ENCODE data around the gene SNU13. TPM values are rescaled to one million over a fixed set of nuclear protein-coding genes. Genes with fewer than 3 reads are reported as not detected.

Gene SNU13
- total and polyA plus RNA-seq, 2 donors (not counting 1 experiment from before 2014, with no cell fraction given), result 99.0 to 114 TPM

DNA sequence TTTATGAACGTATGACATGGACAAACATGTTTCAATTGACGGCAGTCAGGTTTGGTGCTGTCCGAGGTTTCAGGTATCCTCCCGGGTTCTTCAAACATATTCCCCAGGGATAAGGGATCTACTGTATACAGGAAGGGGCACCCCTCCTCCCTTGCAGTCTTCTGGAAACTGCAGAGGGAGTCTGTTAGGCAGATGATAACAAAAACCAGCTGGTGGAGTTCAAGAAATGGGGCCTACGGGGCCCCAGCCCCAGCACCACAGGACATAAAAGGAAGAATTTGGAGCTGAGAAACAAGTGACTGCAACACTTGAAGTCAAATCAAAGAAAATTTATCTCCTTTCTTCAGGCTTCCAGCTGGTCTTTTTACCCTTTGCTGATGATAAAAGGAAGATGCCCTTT lies 32.1 kb downstream of the SNU13 start:
- no peak overlapping the region for H3K27ac Mint-ChIP-seq
- H3K27ac ChIP-seq (ENCODE audit: low read length in 2 of 2), result no peak overlapping the region
- DNase-seq (no peak), ATAC-seq (ENCODE audit: low read depth) (no peak)
- intact Hi-C loops (cut with micrococcal nuclease), result no loop called here
- no peaks in the 10 kb centered on the region for H3K4me1 Mint-ChIP-seq
- H3K9ac ChIP-seq (ENCODE audit: low read length), result no peak overlapping the region
- H3K27me3 ChIP-seq (replicated peaks in 1 of 4; ENCODE audit: control extremely low read depth in 1 of 4, control insufficient read depth in 3 of 4, insufficient read depth in 4 of 4, low read length in 3 of 4), result no peaks in the 10 kb centered on the region
- H3K4me3 ChIP-seq (ENCODE audit: control extremely low read depth in 1 of 5, extremely low read depth in 1 of 5, insufficient read depth in 1 of 5, low read depth in 2 of 5, low read length in 4 of 5), result no peak overlapping the region
- no peaks in the 10 kb centered on the region for H3K27me3 Mint-ChIP-seq
- H3K4me3 Mint-ChIP-seq, result no peak overlapping the region
- no peaks in the 10 kb centered on the region for H3K4me1 ChIP-seq (ENCODE audit: control insufficient read depth in 2 of 2, insufficient read depth in 2 of 2, low read length in 2 of 2)
- TF ChIP-seq, protein P1, sequence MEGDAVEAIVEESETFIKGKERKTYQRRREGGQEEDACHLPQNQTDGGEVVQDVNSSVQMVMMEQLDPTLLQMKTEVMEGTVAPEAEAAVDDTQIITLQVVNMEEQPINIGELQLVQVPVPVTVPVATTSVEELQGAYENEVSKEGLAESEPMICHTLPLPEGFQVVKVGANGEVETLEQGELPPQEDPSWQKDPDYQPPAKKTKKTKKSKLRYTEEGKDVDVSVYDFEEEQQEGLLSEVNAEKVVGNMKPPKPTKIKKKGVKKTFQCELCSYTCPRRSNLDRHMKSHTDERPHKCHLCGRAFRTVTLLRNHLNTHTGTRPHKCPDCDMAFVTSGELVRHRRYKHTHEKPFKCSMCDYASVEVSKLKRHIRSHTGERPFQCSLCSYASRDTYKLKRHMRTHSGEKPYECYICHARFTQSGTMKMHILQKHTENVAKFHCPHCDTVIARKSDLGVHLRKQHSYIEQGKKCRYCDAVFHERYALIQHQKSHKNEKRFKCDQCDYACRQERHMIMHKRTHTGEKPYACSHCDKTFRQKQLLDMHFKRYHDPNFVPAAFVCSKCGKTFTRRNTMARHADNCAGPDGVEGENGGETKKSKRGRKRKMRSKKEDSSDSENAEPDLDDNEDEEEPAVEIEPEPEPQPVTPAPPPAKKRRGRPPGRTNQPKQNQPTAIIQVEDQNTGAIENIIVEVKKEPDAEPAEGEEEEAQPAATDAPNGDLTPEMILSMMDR (IDR thresholded peaks at IDR 0.05), result no peak
- TF ChIP-seq EZH2 (IDR thresholded peaks at IDR 0.05; ENCODE audit: borderline replicate concordance, insufficient read depth, low read depth, low read length, poor library complexity, severe bottlenecking), result no peak
- no peaks in the 10 kb centered on the region for H3K9me3 Mint-ChIP-seq (ENCODE audit: insufficient read depth)
- H2AFZ ChIP-seq (ENCODE audit: insufficient read depth, low read depth, low read length, poor library complexity, severe bottlenecking), result no peak overlapping the region
- POLR2A ChIA-PET, result no interaction called here
- WGBS (ENCODE audit: insufficient coverage), result no CpG with 5 or more reads among the region's 5 CpGs
- CTCF ChIA-PET, result interaction anchor here (0.6 to 1.1 kb wide), 3 partner anchors 10 to 621 kb away, joined by 3 read pairs; no protein-coding TSS in a partner anchor
- H3K4me2 ChIP-seq (replicated peaks; ENCODE audit: low read depth, low read length, poor library complexity, severe bottlenecking), result no peak overlapping the region
- H3K79me2 ChIP-seq (ENCODE audit: control insufficient read depth, insufficient read depth, low read length), result peaks cover 5% of the 10 kb centered on the region
- H3K36me3 ChIP-seq (replicated peaks in 1 of 2; ENCODE audit: control extremely low read depth in 1 of 2, control insufficient read depth in 1 of 2, extremely low read depth in 1 of 2, insufficient read depth in 2 of 2, low read length in 1 of 2), result peaks cover 5 to 90% of the 10 kb centered on the region in 2 experiments
- no peaks in the 10 kb centered on the region for H3K9me3 ChIP-seq (ENCODE audit: control extremely low read depth in 1 of 3, control insufficient read depth in 2 of 3, insufficient read depth in 1 of 3, low read length in 2 of 3)
- peaks cover 15% of the 10 kb centered on the region for H4K20me1 ChIP-seq (ENCODE audit: control insufficient read depth, insufficient read depth, low read length, poor library complexity, severe bottlenecking)

DNA sequence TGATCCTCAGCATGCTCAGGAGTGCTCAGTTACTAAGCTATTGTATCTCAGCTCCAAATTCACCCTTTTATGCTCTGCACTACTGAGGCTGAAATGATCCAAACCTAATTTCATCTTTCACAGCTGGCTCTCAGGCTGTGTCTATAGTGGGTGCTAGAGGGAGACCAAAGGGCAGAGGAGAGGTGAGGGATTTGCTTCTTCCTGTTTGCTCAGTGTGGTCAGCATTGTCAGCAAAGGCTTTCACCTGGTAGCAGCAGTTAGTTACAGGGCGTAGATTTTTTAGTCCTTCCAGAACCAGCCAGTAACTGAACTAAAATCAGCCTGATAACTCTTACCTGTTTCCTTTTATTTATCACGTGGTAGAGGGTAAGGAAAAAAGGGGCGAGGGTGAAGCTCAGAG lies 34.3 kb downstream of the SNU13 start:
- Histone ChIP-seq H3K4me3 (ENCODE audit: control extremely low read depth in 1 of 5, extremely low read depth in 1 of 5, insufficient read depth in 1 of 5, low read depth in 2 of 5, low read length in 4 of 5) (no peak overlapping the region), H3K36me3 (replicated peaks in 1 of 2; ENCODE audit: control extremely low read depth in 1 of 2, control insufficient read depth in 1 of 2, extremely low read depth in 1 of 2, insufficient read depth in 2 of 2, low read length in 1 of 2) (peaks cover 11 to 84% of the 10 kb centered on the region in 2 experiments), H3K9me3 (ENCODE audit: control extremely low read depth in 1 of 3, control insufficient read depth in 2 of 3, insufficient read depth in 1 of 3, low read length in 2 of 3) (no peaks in the 10 kb centered on the region), H3K79me2 (ENCODE audit: control insufficient read depth, insufficient read depth, low read length) (peaks cover 10% of the 10 kb centered on the region), H4K20me1 (ENCODE audit: control insufficient read depth, insufficient read depth, low read length, poor library complexity, severe bottlenecking) (peaks cover 25% of the 10 kb centered on the region), H3K4me1 (ENCODE audit: control insufficient read depth in 2 of 2, insufficient read depth in 2 of 2, low read length in 2 of 2) (no peaks in the 10 kb centered on the region), H3K9ac (ENCODE audit: low read length) (no peak overlapping the region), H3K27ac (ENCODE audit: low read length in 2 of 2) (no peak overlapping the region), H3K4me2 (replicated peaks; ENCODE audit: low read depth, low read length, poor library complexity, severe bottlenecking) (no peak overlapping the region), H2AFZ (ENCODE audit: insufficient read depth, low read depth, low read length, poor library complexity, severe bottlenecking) (no peak overlapping the region), H3K27me3 (replicated peaks in 1 of 4; ENCODE audit: control extremely low read depth in 1 of 4, control insufficient read depth in 3 of 4, insufficient read depth in 4 of 4, low read length in 3 of 4) (no peaks in the 10 kb centered on the region)
- DNase-seq (no peak), ATAC-seq (ENCODE audit: low read depth) (no peak)
- ChIA-PET CTCF (interaction anchor here (0.5 to 0.8 kb wide), 3 partner anchors 127 to 653 kb away, joined by 3 to 5 read pairs (median 3); no protein-coding TSS in a partner anchor), POLR2A (no interaction called here)
- no peaks in the 10 kb centered on the region for H3K4me1 Mint-ChIP-seq
- H3K9me3 Mint-ChIP-seq (ENCODE audit: insufficient read depth), result no peaks in the 10 kb centered on the region
- no peak overlapping the region for H3K4me3 Mint-ChIP-seq
- 100% methylated on average over 3 of the region's 3 CpGs for WGBS (ENCODE audit: insufficient coverage)
- intact Hi-C loops (cut with micrococcal nuclease), result no loop called here
- H3K27me3 Mint-ChIP-seq, result no peaks in the 10 kb centered on the region
- TF ChIP-seq EZH2 (IDR thresholded peaks at IDR 0.05; ENCODE audit: borderline replicate concordance, insufficient read depth, low read depth, low read length, poor library complexity, severe bottlenecking), result no peak
- TF ChIP-seq, protein P1 (IDR thresholded peaks at IDR 0.05), result no peak
- H3K27ac Mint-ChIP-seq, result no peak overlapping the region

Measured in B cell (primary cell).